HG03442 (cell line): ENCODE measurements around the gene NLGN2.

Experiments used
- ATAC-seq: cut with Tn5 transposase; IDR thresholded peaks from one replicate; pipeline ENCODE4 v1.9.1; 2021; ENCODE audit warnings: mild to moderate bottlenecking, moderate library complexity; ENCODE audit not compliant: unreplicated experiment

The NLGN2 gene

GRCh38 chr17:7391307-7391706, 16.3 kb upstream of the NLGN2 start:
- ATAC-seq: no peak

- ATAC-seq: no peak
These were observed 14.7 kb upstream of the NLGN2 start for GRCh38 chr17:7392696-7393612.

GRCh38 chr17:7393613-7394451, 13.8 kb upstream of the NLGN2 start:
- peak; percentile 36 for ATAC-seq

- peak; percentile 74 for ATAC-seq
These were observed 13.0 kb upstream of the NLGN2 start, which contains the start of gene PLSCR3 for GRCh38 chr17:7394452-7395191. Gene PLSCR3 (minus strand): TSS chr17:7394525. CDS start chr17:7394110, 415 bp downstream.

- ATAC-seq: no peak
These were observed 11.5 kb upstream of the NLGN2 start for GRCh38 chr17:7396147-7396546.

- ATAC-seq: no peak
These were observed 9.0 kb upstream of the NLGN2 start for GRCh38 chr17:7398612-7399011.

GRCh38 chr17:7403043-7403726, 4.5 kb upstream of the NLGN2 start:
- ATAC-seq: no peak

- no peak for ATAC-seq
These were observed 4.0 kb upstream of the NLGN2 start for GRCh38 chr17:7403727-7403976.

- ATAC-seq: peak; percentile 88
These were observed 3.5 kb upstream of the NLGN2 start, which contains the start of gene TMEM256 for GRCh38 chr17:7403977-7404736. Gene TMEM256 (minus strand): TSS chr17:7404097. CDS start chr17:7404084, 13 bp downstream.

- ATAC-seq: no peak
These were observed 2.8 kb upstream of the NLGN2 start for GRCh38 chr17:7404737-7405349.

- no peak for ATAC-seq
These were observed 2.1 kb upstream of the NLGN2 start for GRCh38 chr17:7405350-7406234.

GRCh38 chr17:7406235-7406825, 1.3 kb upstream of the NLGN2 start:
- no peak for ATAC-seq

- no peak for ATAC-seq
These were observed 563 bp upstream of the NLGN2 start for GRCh38 chr17:7407082-7407481.

GRCh38 chr17:7408252-7408727, 645 bp downstream of the NLGN2 start:
- ATAC-seq: no peak

GRCh38 chr17:7408863-7409262, 1.2 kb downstream of the NLGN2 start:
- no peak for ATAC-seq

GRCh38 chr17:7409716-7410115, 2.1 kb downstream of the NLGN2 start:
- no peak for ATAC-seq

- no peak for ATAC-seq
These were observed 3.2 kb downstream of the NLGN2 start for GRCh38 chr17:7410634-7411426.
